Astrocyte of the hippocampus (primary cell): ENCODE results near the gene DPP6.

ENCODE experiments used
- DNase-seq: peaks from one replicate; pipeline ENCODE4 v3.0.0; 2011; ENCODE audit warnings: low read depth, low spot score

The DPP6 gene

DNA sequence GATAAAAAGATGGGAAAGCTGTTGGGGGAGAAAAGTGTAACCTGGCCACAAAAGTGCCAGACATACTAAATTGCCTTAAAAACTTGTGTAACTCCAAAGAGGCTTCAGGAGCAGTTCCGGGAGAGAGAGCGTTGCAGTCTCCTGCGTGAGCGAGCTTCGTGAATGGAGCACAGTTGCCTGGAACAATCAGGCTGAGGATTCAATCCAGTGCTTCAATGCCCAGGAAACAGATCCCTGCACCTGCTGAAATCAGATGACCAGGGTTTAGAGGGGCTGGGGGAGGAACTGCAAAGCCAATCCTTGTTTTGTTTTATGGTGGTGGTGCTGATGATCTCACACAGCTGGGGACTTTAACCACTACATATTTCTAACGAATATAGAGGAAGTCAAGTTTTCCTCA, 398.3 kb downstream of the DPP6 start:
- no peak for DNase-seq

DNA sequence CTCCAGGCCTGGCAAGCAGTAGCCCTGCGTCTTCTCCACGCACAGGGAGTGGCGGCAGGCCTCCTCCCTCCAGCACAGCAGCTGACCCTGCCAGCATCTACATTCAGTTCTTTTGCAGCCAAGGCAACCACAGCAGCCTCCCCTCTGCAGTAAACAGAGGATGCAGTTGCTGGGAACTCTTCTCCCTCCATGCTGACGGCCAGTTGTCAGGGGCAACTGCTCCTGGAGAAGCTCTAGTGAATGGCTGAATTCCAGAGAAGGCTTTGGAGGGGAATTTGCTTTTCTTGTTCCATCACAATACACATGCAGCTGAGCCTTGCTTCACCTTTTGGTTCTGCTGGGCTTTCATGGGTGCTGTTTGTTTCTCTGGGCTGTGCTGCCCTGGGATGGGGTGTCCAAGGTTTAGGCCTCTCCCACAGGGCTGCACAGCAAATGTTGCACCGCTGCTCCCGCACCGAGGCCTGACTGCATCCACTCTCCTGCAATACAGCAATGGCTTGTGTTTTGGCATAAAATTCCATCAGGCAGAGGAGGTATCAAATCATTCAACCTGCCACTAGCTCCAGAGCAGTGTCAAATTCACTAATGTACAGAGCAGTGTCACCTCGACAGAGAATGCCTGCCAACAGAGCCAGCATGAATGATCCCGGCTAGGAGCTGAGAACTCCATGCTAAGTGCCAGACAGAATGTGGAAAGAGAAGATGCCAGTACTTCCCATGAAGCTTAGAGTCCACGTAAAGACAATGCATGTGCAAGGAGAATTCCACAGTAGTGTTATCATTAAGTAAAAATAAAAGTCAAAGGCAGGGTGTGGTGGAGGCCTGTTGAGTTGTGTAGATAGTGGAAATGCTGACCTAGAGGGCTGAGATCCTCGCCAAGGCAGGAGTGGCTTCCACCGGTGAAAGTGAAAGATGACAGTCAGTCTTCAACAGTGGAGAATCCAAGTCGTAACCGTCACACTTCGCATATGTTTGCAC, 399.6 kb downstream of the DPP6 start:
- no peak for DNase-seq

- no peak for DNase-seq
Measured at GRCh38 chr7:154463794-154464193, 411.6 kb downstream of the DPP6 start.

DNA sequence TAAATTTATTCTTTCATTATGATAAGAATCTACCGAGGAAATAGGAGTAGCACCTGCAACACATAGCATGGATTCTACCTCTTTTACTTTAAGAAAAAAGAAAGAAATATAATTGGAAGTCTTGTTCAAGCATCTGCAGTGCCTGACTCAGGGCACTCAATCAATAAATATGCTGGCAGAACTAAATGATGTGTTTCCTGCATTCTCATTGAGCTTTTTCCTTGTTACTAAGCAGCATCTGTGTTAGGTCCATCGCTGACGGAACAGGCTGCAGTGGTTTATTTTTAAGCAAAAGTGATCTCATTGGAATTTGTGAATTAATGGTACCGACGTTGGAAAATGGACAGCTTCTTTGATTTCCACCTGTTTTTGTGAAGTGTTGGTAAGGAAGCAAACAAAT, 417.5 kb downstream of the DPP6 start:
- DNase-seq: no peak

GRCh38 chr7:154472343-154472742, 420.1 kb downstream of the DPP6 start:
- no peak for DNase-seq

DNA sequence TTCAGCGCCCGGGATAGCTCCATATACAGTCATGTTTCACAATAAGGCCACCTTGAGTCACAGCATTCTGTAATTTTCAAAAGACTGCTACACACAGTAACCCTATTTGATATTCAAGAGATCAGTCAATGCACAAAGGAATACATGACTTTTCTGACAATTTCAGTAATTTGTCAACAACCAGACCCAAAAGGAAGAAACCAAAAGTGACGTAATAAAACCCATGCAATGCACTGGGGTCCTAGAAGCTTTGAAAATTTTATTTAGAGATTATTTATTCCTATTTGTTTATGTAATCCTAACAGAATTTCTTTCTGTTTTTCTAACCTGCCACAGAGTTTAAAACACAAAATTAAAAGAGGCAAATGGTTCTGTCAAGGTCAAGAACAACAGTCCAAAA, 421.2 kb downstream of the DPP6 start:
- no peak for DNase-seq

DNA sequence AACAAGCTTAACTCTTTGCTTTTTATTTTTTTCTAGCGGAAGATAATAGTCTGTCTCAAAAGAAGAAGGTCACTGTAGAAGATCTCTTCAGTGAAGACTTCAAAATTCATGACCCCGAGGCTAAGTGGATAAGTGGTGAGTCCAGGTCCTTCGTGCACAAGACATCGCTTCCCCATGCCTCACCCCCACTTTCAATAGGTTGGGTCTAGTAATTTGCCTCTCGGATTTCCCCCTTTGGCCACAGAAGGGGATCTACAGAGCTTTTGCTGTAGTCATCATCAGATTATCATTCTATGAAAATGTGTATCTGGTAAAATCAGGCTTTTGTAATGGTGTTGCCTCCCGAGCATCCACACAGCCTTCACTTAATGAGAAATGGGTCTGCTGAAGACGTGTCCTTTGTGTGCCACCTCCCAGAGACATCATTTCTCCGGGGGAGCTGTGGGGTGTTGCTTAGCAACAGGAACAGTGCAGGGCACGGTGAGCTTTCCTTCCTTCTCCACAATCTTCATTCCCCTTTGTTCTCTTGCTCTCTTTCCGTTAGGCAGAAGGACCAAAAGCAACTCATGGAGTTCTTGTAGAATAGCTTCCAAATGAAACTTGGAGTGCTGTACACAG, 422.8 kb downstream of the DPP6 start:
- no peak for DNase-seq

GRCh38 chr7:154475864-154476263, 423.7 kb downstream of the DPP6 start:
- no peak for DNase-seq

DNA sequence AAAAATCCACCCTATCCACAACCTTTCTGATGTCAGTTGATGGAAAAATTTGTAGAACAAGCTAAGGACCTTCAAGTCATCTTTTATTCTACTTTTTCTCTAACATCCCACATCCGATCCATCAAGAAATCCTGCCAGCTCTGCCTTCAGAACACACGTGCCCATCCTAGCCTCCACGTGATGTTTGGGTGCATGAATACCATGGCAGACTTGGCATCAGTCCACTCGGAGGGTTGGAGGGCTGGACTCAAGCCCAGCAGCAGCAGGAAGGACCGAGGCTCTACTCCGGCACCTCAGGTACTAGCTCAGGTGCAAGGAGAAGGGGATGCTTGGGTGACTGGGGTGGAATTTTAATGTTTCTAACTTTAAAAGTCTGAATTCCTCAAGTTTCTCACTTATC, 428.6 kb downstream of the DPP6 start:
- DNase-seq: no peak

DNA sequence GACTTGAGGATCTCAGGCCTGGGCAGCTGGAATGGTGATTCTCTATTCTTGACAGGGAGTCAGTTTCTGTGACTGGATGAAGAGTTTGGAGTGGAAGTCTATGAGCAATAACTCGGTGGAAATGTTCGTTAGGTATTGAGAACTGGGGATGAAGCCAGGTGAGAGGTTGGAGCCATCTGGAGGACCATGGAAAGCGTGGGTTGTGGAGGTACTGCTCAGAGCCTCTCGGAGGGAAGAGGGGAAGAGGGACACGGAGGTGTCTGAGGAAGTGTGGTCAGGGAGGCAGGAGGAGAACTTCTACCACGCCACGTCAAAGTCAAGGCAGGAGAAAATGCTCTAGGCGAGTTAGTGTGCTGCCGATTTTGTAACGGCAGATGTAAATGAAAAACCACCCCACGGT, 430.7 kb downstream of the DPP6 start:
- DNase-seq: no peak

DNA sequence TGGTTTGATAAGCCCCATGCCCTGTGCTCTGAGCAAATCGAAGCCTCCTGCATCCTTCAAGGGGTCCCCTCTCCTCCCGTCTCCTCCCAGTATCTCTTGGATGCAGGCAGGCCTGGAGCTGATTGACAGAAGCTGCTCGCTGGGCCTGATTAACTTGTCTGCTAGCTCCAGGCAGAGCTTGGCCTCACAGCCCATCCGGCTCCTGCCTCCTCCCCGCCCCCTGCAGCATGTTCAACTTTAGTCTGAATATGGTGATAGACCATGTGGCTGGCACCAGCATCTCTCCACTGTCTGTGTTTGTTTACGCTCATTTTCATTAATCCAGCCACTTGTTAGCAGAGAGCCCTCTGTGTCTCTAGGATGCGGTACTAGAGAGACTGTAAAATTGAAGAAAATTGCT, 432.2 kb downstream of the DPP6 start:
- DNase-seq: no peak

DNA sequence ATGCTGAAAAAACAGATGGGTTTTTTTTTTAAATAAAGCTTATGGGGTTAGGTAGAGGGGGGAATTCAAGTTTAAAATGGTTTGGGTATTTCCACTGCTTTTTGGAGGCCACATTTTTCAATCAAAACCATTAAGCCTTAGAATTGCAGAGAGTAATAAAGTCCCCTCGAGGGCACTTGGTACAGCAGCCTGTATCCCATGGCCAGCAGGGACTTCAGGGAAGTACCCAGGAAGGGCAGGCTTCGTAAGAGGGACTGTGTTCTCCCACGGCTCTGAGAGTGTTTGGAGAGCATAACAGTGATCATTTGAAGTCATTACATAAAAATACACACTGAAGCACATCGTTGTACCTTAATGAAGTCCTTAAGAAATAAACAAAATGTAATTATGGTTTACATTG, 432.7 kb downstream of the DPP6 start:
- DNase-seq: no peak

GRCh38 chr7:154489897-154490296, 437.7 kb downstream of the DPP6 start:
- DNase-seq: no peak

- DNase-seq: no peak
Measured at GRCh38 chr7:154493594-154493993, 441.4 kb downstream of the DPP6 start.

DNA sequence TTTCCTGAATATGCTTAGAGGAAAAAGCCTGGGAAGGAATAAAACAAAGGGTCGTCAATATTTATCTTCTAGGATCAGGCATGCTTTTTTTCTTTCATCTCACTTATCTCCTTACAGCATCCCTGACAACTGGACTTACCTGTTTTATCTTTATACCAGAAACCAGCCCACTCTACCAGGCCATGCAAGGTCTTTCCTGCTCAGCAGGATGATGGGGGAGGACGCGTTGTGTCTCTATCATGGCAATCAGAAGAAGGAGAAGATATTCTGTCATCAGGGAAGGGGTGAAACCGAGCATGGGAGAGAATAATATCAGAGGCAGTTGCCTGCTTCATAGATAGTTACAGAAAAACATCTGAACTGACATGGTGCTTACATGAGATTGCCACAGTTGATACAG, 445.6 kb downstream of the DPP6 start:
- no peak for DNase-seq

GRCh38 chr7:154503962-154504550, 451.9 kb downstream of the DPP6 start:
- DNase-seq: peak; percentile 52

DNA sequence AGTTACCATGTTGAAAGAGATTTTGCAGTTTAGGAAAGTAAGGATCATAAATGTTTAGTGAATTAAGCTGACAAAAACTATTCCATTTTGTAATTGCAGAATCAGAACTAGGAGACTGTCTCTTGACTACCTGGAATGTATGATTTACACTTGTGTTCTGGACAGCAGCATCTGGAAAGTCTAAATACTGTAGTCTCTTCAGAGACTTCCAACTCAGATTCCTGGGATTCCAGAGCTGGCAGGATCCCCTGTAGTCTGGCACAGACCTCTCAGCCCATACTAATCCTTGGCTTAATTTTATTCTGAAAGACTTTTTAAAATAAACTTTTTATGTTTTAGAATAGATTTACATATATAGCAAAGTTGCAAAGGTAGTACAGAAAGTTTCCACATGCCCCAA, 452.7 kb downstream of the DPP6 start:
- peak; percentile 51 for DNase-seq

GRCh38 chr7:154505362-154505761, 453.2 kb downstream of the DPP6 start:
- DNase-seq: no peak

GRCh38 chr7:154509192-154509591, 457.0 kb downstream of the DPP6 start:
- no peak for DNase-seq

GRCh38 chr7:154512121-154512833, 460.1 kb downstream of the DPP6 start:
- DNase-seq: no peak

GRCh38 chr7:154517768-154518167, 465.6 kb downstream of the DPP6 start:
- no peak for DNase-seq

DNA sequence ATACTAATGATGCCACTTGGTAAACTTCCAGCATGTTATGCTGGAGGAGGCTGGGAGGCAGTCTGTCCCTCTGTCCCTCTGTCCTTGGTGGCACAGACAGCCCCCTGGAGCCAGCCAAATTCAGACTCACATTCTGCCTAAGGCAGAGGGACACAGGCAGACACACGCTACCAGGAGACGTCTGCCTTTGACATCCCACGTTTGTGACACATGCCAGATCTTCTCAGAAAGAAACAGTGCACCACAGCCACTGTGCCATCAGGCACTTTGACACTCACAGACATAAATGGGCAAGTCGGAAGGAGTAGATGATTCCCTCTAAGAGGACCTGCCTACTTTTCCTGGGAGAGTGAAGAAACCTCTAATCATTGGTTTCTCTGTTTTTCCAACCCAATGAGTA, 467.0 kb downstream of the DPP6 start:
- DNase-seq: no peak
